ENCODE measurements around the gene ZFP82.

Gene ZFP82

GRCh38 chr19:36363845-36364244 lies 54.6 kb downstream of the ZFP82 start:
- DNase-seq = no peak
